ENCODE measurements around the gene CCDC27.
A peak's percentile ranks its signal among the peaks of the same experiment; 100 is the strongest.

Gene CCDC27

GRCh38 chr1:3738943-3739342, 13.3 kb upstream of the CCDC27 start:
- no peak overlapping the region for H3K4me2 ChIP-seq
- peaks cover 5 to 37% (median 15%) of the 10 kb centered on the region in 10 experiments; a peak in 19 of 20 replicates for H3K4me1 ChIP-seq
- H4K20me1 ChIP-seq = peaks cover 0 to 23% (median 7%) of the 10 kb centered on the region in 11 experiments; a peak in 10 of 22 replicates
- TF ChIP-seq Cebpa-rat (IDR thresholded peaks at IDR 0.05) = no peak
- H3K36me3 ChIP-seq = peaks cover 54 to 80% (median 69%) of the 10 kb centered on the region in 11 experiments
- no peaks in the 10 kb centered on the region for H3K9me3 ChIP-seq (replicated peaks in 1 of 11)
- H3K27ac ChIP-seq = no peak overlapping the region
- no peak overlapping the region for H3K4me3 ChIP-seq
- H3K9ac ChIP-seq = no peak overlapping the region
- no peaks in the 10 kb centered on the region for H3K27me3 ChIP-seq

GRCh38 chr1:3740042-3740441, 12.2 kb upstream of the CCDC27 start:
- Histone ChIP-seq H3K4me3 (no peak overlapping the region), H3K4me1 (peaks cover 5 to 32% (median 22%) of the 10 kb centered on the region in 10 experiments), H3K36me3 (peaks cover 54 to 80% (median 69%) of the 10 kb centered on the region in 11 experiments), H3K27me3 (no peaks in the 10 kb centered on the region), H3K9ac (no peak overlapping the region), H3K4me2 (no peak overlapping the region), H3K9me3 (replicated peaks in 1 of 11) (no peaks in the 10 kb centered on the region), H3K27ac (no peak overlapping the region), H4K20me1 (peaks cover 0 to 30% (median 13%) of the 10 kb centered on the region in 11 experiments; a peak in 17 of 22 replicates)
- TF ChIP-seq Cebpa-rat (IDR thresholded peaks at IDR 0.05) = no peak

- peaks cover 9 to 33% (median 24%) of the 10 kb centered on the region in 10 experiments for H3K4me1 ChIP-seq
- peaks cover 0 to 37% (median 19%) of the 10 kb centered on the region in 11 experiments; a peak in 17 of 22 replicates for H4K20me1 ChIP-seq
- no peak for TF ChIP-seq Cebpa-rat (IDR thresholded peaks at IDR 0.05)
- no peak overlapping the region for H3K27ac ChIP-seq
- H3K4me2 ChIP-seq = no peak overlapping the region
- H3K9ac ChIP-seq = no peak overlapping the region
- H3K4me3 ChIP-seq = no peak overlapping the region
- H3K27me3 ChIP-seq = no peaks in the 10 kb centered on the region
- no peaks in the 10 kb centered on the region for H3K9me3 ChIP-seq (replicated peaks in 1 of 11)
- peaks cover 54 to 80% (median 69%) of the 10 kb centered on the region in 11 experiments for H3K36me3 ChIP-seq
Measured at GRCh38 chr1:3740752-3741151, 11.5 kb upstream of the CCDC27 start.

GRCh38 chr1:3741566-3742438, 10.4 kb upstream of the CCDC27 start:
- H3K36me3 ChIP-seq = peaks cover 49 to 69% (median 61%) of the 10 kb centered on the region in 11 experiments
- H3K9me3 ChIP-seq (replicated peaks in 1 of 11) = no peaks in the 10 kb centered on the region

GRCh38 chr1:3742439-3743298, 9.6 kb upstream of the CCDC27 start:
- H3K27me3 ChIP-seq = no peaks in the 10 kb centered on the region
- no peak overlapping the region for H3K4me3 ChIP-seq
- no peak overlapping the region for H3K27ac ChIP-seq
- peaks cover 0 to 39% (median 23%) of the 10 kb centered on the region in 11 experiments; a peak in 17 of 22 replicates for H4K20me1 ChIP-seq
- H3K9ac ChIP-seq = no peak overlapping the region
- no peak for TF ChIP-seq Cebpa-rat (IDR thresholded peaks at IDR 0.05)
- no peaks in the 10 kb centered on the region for H3K9me3 ChIP-seq (replicated peaks in 1 of 11)
- no peak overlapping the region for H3K4me2 ChIP-seq
- H3K36me3 ChIP-seq = peaks cover 42 to 64% (median 53%) of the 10 kb centered on the region in 11 experiments
- peaks cover 13 to 37% (median 30%) of the 10 kb centered on the region in 10 experiments for H3K4me1 ChIP-seq

More at GRCh38 chr1:3741566-3742438, 10.4 kb upstream of the CCDC27 start:
- Histone ChIP-seq H3K27me3 (no peaks in the 10 kb centered on the region), H4K20me1 (peaks cover 0 to 39% (median 23%) of the 10 kb centered on the region in 11 experiments; a peak in 17 of 22 replicates), H3K4me3 (no peak overlapping the region), H3K4me2 (no peak overlapping the region), H3K9ac (no peak overlapping the region), H3K4me1 (peaks cover 12 to 33% (median 24%) of the 10 kb centered on the region in 10 experiments; a peak in 19 of 20 replicates), H3K27ac (no peak overlapping the region)
- TF ChIP-seq Cebpa-rat (IDR thresholded peaks at IDR 0.05) = no peak

- no peaks in the 10 kb centered on the region for H3K27me3 ChIP-seq
- H3K4me3 ChIP-seq = no peak overlapping the region
- peaks cover 0 to 38% (median 23%) of the 10 kb centered on the region in 11 experiments; a peak in 17 of 22 replicates for H4K20me1 ChIP-seq
- no peak overlapping the region for H3K27ac ChIP-seq
- H3K4me2 ChIP-seq = no peak overlapping the region
- H3K36me3 ChIP-seq = peaks cover 35 to 56% (median 46%) of the 10 kb centered on the region in 11 experiments
- no peaks in the 10 kb centered on the region for H3K9me3 ChIP-seq (replicated peaks in 1 of 11)
- no peak for TF ChIP-seq Cebpa-rat (IDR thresholded peaks at IDR 0.05)
- no peak overlapping the region for H3K9ac ChIP-seq
- peaks cover 20 to 44% (median 36%) of the 10 kb centered on the region in 10 experiments for H3K4me1 ChIP-seq
Measured at GRCh38 chr1:3743421-3743820, 8.8 kb upstream of the CCDC27 start.

GRCh38 chr1:3743826-3744225, 8.4 kb upstream of the CCDC27 start:
- H3K27ac ChIP-seq = no peak overlapping the region
- H3K4me1 ChIP-seq = peaks cover 20 to 44% (median 36%) of the 10 kb centered on the region in 10 experiments
- 0 out of 22 replicates have a peak overlapping the region, but pooled peaks of 1 of the 11 experiments have one; percentile 10 for H3K4me2 ChIP-seq
- H3K9me3 ChIP-seq (replicated peaks in 1 of 11) = no peaks in the 10 kb centered on the region
- no peak overlapping the region for H3K4me3 ChIP-seq
- H3K36me3 ChIP-seq = peaks cover 31 to 52% (median 42%) of the 10 kb centered on the region in 11 experiments
- TF ChIP-seq Cebpa-rat (IDR thresholded peaks at IDR 0.05) = no peak
- no peaks in the 10 kb centered on the region for H3K27me3 ChIP-seq
- peaks cover 0 to 38% (median 23%) of the 10 kb centered on the region in 11 experiments; a peak in 17 of 22 replicates for H4K20me1 ChIP-seq
- H3K9ac ChIP-seq = no peak overlapping the region

- peak overlapping the region in 7 of 11 experiments; percentile 25 to 41 (median 29); a peak in 3 of 22 replicates for H3K9ac ChIP-seq
Measured at GRCh38 chr1:3744646-3745045, 7.6 kb upstream of the CCDC27 start.

More at GRCh38 chr1:3744646-3745045, 7.6 kb upstream of the CCDC27 start:
- no peaks in the 10 kb centered on the region for H3K9me3 ChIP-seq (replicated peaks in 1 of 11)
- peaks cover 20 to 44% (median 36%) of the 10 kb centered on the region in 10 experiments for H3K4me1 ChIP-seq
- H3K27ac ChIP-seq = no peak overlapping the region
- H3K4me3 ChIP-seq = no peak overlapping the region
- H4K20me1 ChIP-seq = peaks cover 0 to 38% (median 23%) of the 10 kb centered on the region in 11 experiments; a peak in 17 of 22 replicates
- peaks cover 26 to 44% (median 33%) of the 10 kb centered on the region in 11 experiments for H3K36me3 ChIP-seq
- peak overlapping the region; percentile 81 to 100 (median 99); a peak in 21 of 22 replicates for H3K4me2 ChIP-seq
- H3K27me3 ChIP-seq = no peaks in the 10 kb centered on the region
- TF ChIP-seq Cebpa-rat (IDR thresholded peaks at IDR 0.05) = no peak

All from BLaER1 treated with 17β-estradiol and CSF1 and Interleukin-3, amounts not matched to agents 10 nM and 100 nM (cell line).